OCI-LY1 (cell line): ENCODE results near the gene EPB41L1.

Experiments used
- H2AFZ ChIP-seq: fragments of 200-600 bp; sonication (generic), shearing (Covaris generic); 2 replicates; pipeline ENCODE4 v1.6.0; 2014; ENCODE audit warnings: antibody characterized with exemption, mild to moderate bottlenecking, low read length
- H3F3A ChIP-seq: fragments of 200-600 bp; sonication (generic), shearing (Covaris generic); 2 replicates; pipeline ENCODE4 v1.6.0; 2014; ENCODE audit warnings: mild to moderate bottlenecking, antibody characterized with exemption, low read length, moderate library complexity; ENCODE audit not compliant: insufficient read depth
- H3K27ac ChIP-seq: fragments of 200-600 bp; sonication (generic); 2 replicates; pipeline ENCODE4 v1.5.1; 2014; ENCODE audit warnings: low read length, mixed run types, mild to moderate bottlenecking, low read depth; ENCODE audit not compliant: poor library complexity, severe bottlenecking
- H3K27me3 ChIP-seq: fragments of 200-600 bp; sonication (generic); 2 replicates; pipeline ENCODE4 v1.6.0; 2014; ENCODE audit warnings: antibody characterized with exemption, mild to moderate bottlenecking, low read length, moderate library complexity; ENCODE audit not compliant: insufficient read depth
- H3K36me3 ChIP-seq: fragments of 200-600 bp; sonication (generic); 2 replicates; pipeline ENCODE4 v1.6.1; 2014; ENCODE audit warnings: mild to moderate bottlenecking, antibody characterized with exemption, low read length, moderate library complexity, mixed read lengths; ENCODE audit not compliant: insufficient read depth
- H3K4me1 ChIP-seq: fragments of 200-600 bp; sonication (generic); 2 replicates; pipeline ENCODE4 v1.5.1; 2014; ENCODE audit warnings: mild to moderate bottlenecking, low read length, moderate library complexity; ENCODE audit not compliant: insufficient read depth, severe bottlenecking
- H3K4me2 ChIP-seq: fragments of 200-600 bp; sonication (generic), shearing (Covaris generic); 2 replicates; pipeline ENCODE4 v1.6.1; 2014; ENCODE audit warnings: low read length
- H3K4me3 ChIP-seq: fragments of 200-600 bp; sonication (generic); 2 replicates; pipeline ENCODE4 v1.5.1; 2014; ENCODE audit warnings: low read length, low read depth, mild to moderate bottlenecking, mixed read lengths; ENCODE audit not compliant: poor library complexity, severe bottlenecking
- H3K79me2 ChIP-seq: fragments of 200-600 bp; shearing (Covaris generic); 2 replicates; pipeline ENCODE4 v1.6.1; 2016; ENCODE audit warnings: mixed run types, low read length, mixed read lengths; ENCODE audit not compliant: insufficient read depth
- H3K9ac ChIP-seq: fragments of 200-600 bp; sonication (generic), shearing (Covaris generic); 2 replicates; pipeline ENCODE4 v1.6.1; 2014; ENCODE audit warnings: mild to moderate bottlenecking, low read length, mixed read lengths
- H3K9me2 ChIP-seq: fragments of 200-600 bp; sonication (generic), shearing (Covaris generic); 2 replicates; pipeline ENCODE4 v1.6.1; 2014; ENCODE audit warnings: low read depth, mild to moderate bottlenecking, low read length, mixed read lengths
- H3K9me3 ChIP-seq: fragments of 200-600 bp; shearing (Covaris generic); 2 replicates; pipeline ENCODE4 v1.6.1; 2014; ENCODE audit warnings: low read length, mixed read lengths
- H4K20me1 ChIP-seq: fragments of 200-600 bp; sonication (generic), shearing (Covaris generic); 2 replicates; pipeline ENCODE4 v1.6.0; 2016; ENCODE audit warnings: mild to moderate bottlenecking, low read length; ENCODE audit not compliant: insufficient read depth
- EZH2 ChIP-seq: fragments of 200-600 bp; sonication (generic), shearing (Covaris generic); IDR thresholded peaks from 2 replicates; pipeline ENCODE4 v1.8.0; 2017; ENCODE audit warnings: borderline replicate concordance, mixed run types, mild to moderate bottlenecking, antibody characterized with exemption, low read length, moderate library complexity, mixed read lengths
- TF ChIP-seq, protein P1 (sequence below): fragments of 200-600 bp; sonication (generic), shearing (Covaris generic); IDR thresholded peaks from 2 replicates; pipeline ENCODE4 v1.5.1; 2017; ENCODE audit warnings: mild to moderate bottlenecking, antibody characterized with exemption, low read length, moderate library complexity, mixed read lengths

The EPB41L1 gene

DNA sequence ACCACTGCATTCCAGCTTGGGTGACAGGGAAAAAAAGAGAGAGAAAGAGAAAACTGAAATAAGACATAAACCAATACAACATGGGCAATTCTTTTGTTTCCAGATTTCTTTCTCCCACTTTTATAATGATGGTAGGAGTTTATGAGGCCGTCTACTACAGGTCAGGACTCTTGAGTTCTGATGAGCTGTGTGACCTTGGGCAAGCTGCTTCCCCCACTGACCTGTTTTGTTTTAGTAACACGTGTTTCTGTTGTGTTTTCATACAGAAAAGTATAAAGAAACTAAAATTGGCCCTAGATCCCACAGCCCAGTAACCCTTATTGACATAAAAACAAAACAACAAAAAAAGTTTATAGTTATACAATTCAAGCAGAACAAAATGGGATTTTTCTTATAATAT, 58.8 kb downstream of the EPB41L1 start:
- no peaks in the 10 kb centered on the region for H3K9me2 ChIP-seq
- H3K4me2 ChIP-seq, result no peak overlapping the region
- H3K27ac ChIP-seq, result no peak overlapping the region
- H3K4me1 ChIP-seq, result no peaks in the 10 kb centered on the region
- H3K9me3 ChIP-seq, result no peaks in the 10 kb centered on the region
- no peaks in the 10 kb centered on the region for H3F3A ChIP-seq
- no peaks in the 10 kb centered on the region for H3K79me2 ChIP-seq
- no peak overlapping the region for H2AFZ ChIP-seq
- H3K4me3 ChIP-seq, result no peak overlapping the region
- no peak for TF ChIP-seq EZH2
- TF ChIP-seq, protein P1, sequence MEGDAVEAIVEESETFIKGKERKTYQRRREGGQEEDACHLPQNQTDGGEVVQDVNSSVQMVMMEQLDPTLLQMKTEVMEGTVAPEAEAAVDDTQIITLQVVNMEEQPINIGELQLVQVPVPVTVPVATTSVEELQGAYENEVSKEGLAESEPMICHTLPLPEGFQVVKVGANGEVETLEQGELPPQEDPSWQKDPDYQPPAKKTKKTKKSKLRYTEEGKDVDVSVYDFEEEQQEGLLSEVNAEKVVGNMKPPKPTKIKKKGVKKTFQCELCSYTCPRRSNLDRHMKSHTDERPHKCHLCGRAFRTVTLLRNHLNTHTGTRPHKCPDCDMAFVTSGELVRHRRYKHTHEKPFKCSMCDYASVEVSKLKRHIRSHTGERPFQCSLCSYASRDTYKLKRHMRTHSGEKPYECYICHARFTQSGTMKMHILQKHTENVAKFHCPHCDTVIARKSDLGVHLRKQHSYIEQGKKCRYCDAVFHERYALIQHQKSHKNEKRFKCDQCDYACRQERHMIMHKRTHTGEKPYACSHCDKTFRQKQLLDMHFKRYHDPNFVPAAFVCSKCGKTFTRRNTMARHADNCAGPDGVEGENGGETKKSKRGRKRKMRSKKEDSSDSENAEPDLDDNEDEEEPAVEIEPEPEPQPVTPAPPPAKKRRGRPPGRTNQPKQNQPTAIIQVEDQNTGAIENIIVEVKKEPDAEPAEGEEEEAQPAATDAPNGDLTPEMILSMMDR, result no peak
- H3K36me3 ChIP-seq, result no peaks in the 10 kb centered on the region
- H3K27me3 ChIP-seq, result peaks cover under 1% of the 10 kb centered on the region; the same call in 1 of the 2 replicates
- H3K9ac ChIP-seq, result no peak overlapping the region
- no peaks in the 10 kb centered on the region for H4K20me1 ChIP-seq

DNA sequence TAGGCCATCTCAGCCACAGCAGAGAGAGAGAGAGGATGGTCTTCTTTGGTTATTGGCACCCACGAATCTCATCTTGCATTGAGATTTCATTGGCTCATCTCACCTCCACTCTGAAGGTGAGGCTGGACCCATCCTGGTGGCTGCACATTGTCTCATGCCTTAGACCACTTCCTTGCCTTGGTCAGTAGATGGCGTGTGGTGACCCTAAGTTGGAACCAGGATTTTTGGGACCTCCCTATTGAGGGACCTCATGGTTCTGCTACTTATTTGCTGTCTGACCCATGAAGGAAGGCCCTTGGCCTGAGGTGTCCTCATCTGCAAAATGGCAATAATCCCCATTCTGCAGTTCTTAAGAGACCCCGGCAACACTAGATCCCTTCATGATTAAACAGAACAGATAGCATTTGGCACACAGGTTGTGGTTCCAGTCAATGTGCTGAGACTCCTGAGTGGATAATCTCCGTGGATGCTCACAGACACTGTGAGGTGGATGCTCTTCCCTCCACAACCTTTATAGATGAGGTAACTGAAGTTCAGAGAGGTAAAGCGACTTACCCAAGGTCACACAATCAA, 60.2 kb downstream of the EPB41L1 start:
- Histone ChIP-seq H3K9ac (no peak overlapping the region), H3K9me2 (no peaks in the 10 kb centered on the region), H3F3A (no peaks in the 10 kb centered on the region), H3K27ac (no peak overlapping the region), H4K20me1 (no peaks in the 10 kb centered on the region), H3K9me3 (no peaks in the 10 kb centered on the region), H2AFZ (no peak overlapping the region), H3K79me2 (no peaks in the 10 kb centered on the region), H3K4me1 (no peaks in the 10 kb centered on the region), H3K4me3 (no peak overlapping the region), H3K36me3 (no peaks in the 10 kb centered on the region), H3K27me3 (no peaks in the 10 kb centered on the region; the same call in none of the 2 replicates), H3K4me2 (no peak overlapping the region)
- TF ChIP-seq, protein P1, result peak; percentile 73; the same call in 1 of the 2 replicates
- no peak for TF ChIP-seq EZH2

DNA sequence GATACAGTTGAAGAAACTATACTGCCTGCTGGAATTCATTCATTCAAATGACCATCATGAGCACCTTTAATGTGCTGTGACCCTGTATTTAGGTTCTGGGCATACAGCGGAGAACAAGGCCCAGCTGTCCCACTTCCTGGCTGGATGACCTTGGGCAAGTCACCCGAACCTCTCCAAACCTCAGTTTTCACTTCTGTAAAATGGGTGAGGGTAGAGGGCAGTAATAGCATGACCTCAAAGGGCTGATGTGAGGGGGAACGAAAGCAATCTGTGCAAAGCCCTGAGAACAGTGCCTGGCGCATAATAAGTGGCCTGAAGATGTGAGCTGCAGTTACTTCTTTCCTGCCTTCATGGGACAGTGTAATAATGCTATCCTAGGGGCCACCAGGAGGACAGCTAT, 61.2 kb downstream of the EPB41L1 start:
- Histone ChIP-seq H3K4me3 (no peak overlapping the region), H3K79me2 (no peaks in the 10 kb centered on the region), H3K9me3 (no peaks in the 10 kb centered on the region), H3K4me1 (no peaks in the 10 kb centered on the region), H3K4me2 (no peak overlapping the region), H4K20me1 (no peaks in the 10 kb centered on the region), H3F3A (no peaks in the 10 kb centered on the region), H3K27me3 (no peaks in the 10 kb centered on the region; the same call in none of the 2 replicates), H3K9me2 (no peaks in the 10 kb centered on the region), H3K36me3 (no peaks in the 10 kb centered on the region), H3K9ac (no peak overlapping the region), H2AFZ (no peak overlapping the region), H3K27ac (no peak overlapping the region)
- no peak for TF ChIP-seq EZH2
- TF ChIP-seq, protein P1, result no peak
